T-helper 2 cell treated with Interferon-gamma antibody and Interleukin-4, amounts not matched to agents 100 ng/mL and 5 ng/mL, for 36 hours (primary cell): ENCODE results near the gene TRPC4. TPM values are rescaled to one million over a fixed set of nuclear protein-coding genes. Genes with fewer than 3 reads are reported as not detected.
"Not testable (repeated sequence)": the region's sequence is repeated elsewhere in the genome, so short reads cannot be mapped to it uniquely, and the experiment has no call there.

Experiments used
- intact Hi-C: fragments of 100-400 bp; cut with micrococcal nuclease; formaldehyde crosslinking; loops from one replicate; pipeline ENCODE4 v1.15.1; 2023
- total RNA-seq: library from RNA; stranded (reverse); gene quantifications from 2 replicates; pipeline ENCODE4 v1.2.3, GENCODE V29; 2022

The TRPC4 gene
- total RNA-seq, 1 donor from 2014 or later: not detected

GRCh38 chr13:37833411-37833810 is 36.2 kb downstream of the TRPC4 start:
- intact Hi-C loops: no loop called here

- intact Hi-C loops: no loop called here
Observed at GRCh38 chr13:37816276-37816675, 53.3 kb downstream of the TRPC4 start.

GRCh38 chr13:37811441-37811840 is 58.1 kb downstream of the TRPC4 start:
- intact Hi-C loops: no loop called here

GRCh38 chr13:37806666-37807065 is 62.9 kb downstream of the TRPC4 start:
- intact Hi-C loops: no loop called here

GRCh38 chr13:37797631-37798030 is 71.9 kb downstream of the TRPC4 start:
- intact Hi-C loops: no loop called here

- intact Hi-C loops: not testable (repeated sequence)
Observed at GRCh38 chr13:37796795-37797194, 72.8 kb downstream of the TRPC4 start.

GRCh38 chr13:37795326-37795725 is 74.2 kb downstream of the TRPC4 start:
- intact Hi-C loops: no loop called here

GRCh38 chr13:37791699-37792098 is 77.9 kb downstream of the TRPC4 start:
- intact Hi-C loops: no loop called here

- intact Hi-C loops: no loop called here
Observed at GRCh38 chr13:37788346-37788745, 81.2 kb downstream of the TRPC4 start.

- intact Hi-C loops: no loop called here
Observed at GRCh38 chr13:37777676-37778075, 91.9 kb downstream of the TRPC4 start.

- intact Hi-C loops: no loop called here
Observed at GRCh38 chr13:37775871-37776270, 93.7 kb downstream of the TRPC4 start.

GRCh38 chr13:37772644-37773043 is 96.9 kb downstream of the TRPC4 start:
- intact Hi-C loops: no loop called here

GRCh38 chr13:37769545-37769944 is 100.0 kb downstream of the TRPC4 start:
- intact Hi-C loops: no loop called here

GRCh38 chr13:37769078-37769477 is 100.5 kb downstream of the TRPC4 start:
- intact Hi-C loops: no loop called here

GRCh38 chr13:37766502-37766901 is 103.1 kb downstream of the TRPC4 start:
- intact Hi-C loops: no loop called here

- intact Hi-C loops: no loop called here
Observed at GRCh38 chr13:37755349-37755748, 114.2 kb downstream of the TRPC4 start.

- intact Hi-C loops: no loop called here
Observed at GRCh38 chr13:37753776-37754175, 115.8 kb downstream of the TRPC4 start.

- intact Hi-C loops: no loop called here
Observed at GRCh38 chr13:37752146-37752545, 117.4 kb downstream of the TRPC4 start.

GRCh38 chr13:37751025-37751424 is 118.5 kb downstream of the TRPC4 start:
- intact Hi-C loops: no loop called here

- intact Hi-C loops: no loop called here
Observed at GRCh38 chr13:37748913-37749312, 120.7 kb downstream of the TRPC4 start.

- intact Hi-C loops: no loop called here
Observed at GRCh38 chr13:37747071-37747612, 122.4 kb downstream of the TRPC4 start.

- intact Hi-C loops: no loop called here
Observed at GRCh38 chr13:37741536-37741935, 128.0 kb downstream of the TRPC4 start.

- intact Hi-C loops: no loop called here
Observed at GRCh38 chr13:37736045-37736444, 133.5 kb downstream of the TRPC4 start.

GRCh38 chr13:37735293-37735692 is 134.3 kb downstream of the TRPC4 start:
- intact Hi-C loops: no loop called here
